GM19043 (cell line): ENCODE data around the gene DMD.
"Not testable (repeated sequence)": the region's sequence is repeated elsewhere in the genome, so short reads cannot be mapped to it uniquely, and the experiment has no call there.

Experiments
- ATAC-seq: cut with Tn5 transposase; IDR thresholded peaks from one replicate; pipeline ENCODE4 v1.9.1; 2021; ENCODE audit warnings: low read depth; ENCODE audit not compliant: unreplicated experiment

DMD gene

DNA sequence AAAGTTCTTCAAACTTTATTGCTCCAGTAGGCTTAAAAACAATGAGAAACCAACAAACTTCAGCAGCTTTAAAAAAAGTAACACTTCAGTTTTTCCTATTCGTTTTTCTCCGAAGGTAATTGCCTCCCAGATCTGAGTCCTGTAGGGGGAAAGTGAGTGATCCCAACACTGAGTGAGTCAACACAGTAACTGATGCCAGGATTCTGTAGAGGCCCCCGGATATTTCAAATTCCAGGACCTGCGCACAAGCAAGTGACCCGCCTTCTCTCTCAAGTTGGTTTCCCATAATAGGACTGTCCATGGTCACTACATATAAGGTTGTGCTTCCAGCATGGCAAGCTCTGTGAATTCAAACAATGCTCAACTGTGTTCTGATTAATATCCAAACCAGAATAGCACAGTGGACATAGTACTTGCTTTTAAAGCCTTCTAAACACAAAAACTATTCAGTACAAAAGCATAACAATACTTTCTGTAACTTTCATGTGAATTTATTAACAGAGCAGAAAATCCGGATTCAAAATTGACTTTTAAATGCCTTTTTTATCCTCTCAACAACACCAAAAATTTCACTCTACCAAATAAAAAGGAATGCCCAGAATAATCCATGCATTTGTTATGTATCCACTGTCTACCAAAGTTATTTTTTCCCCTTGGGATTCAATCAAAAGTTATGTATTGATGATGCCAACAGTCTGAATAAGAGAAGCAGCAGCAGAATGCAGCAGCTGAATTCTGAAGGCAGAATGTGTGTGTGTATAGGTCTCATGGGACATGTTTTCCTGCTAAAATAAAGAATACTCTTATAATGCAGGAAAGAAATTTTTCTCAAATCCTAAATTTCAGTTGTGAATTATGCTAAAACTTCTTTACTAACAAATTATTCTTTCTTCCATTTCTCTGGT is at the start of gene DMD:
DMD (minus strand) TSS at position 194 of the 905 bp plus-strand sequence. CDS start 237 bp downstream, outside the sequence.
- no peak for ATAC-seq

DNA sequence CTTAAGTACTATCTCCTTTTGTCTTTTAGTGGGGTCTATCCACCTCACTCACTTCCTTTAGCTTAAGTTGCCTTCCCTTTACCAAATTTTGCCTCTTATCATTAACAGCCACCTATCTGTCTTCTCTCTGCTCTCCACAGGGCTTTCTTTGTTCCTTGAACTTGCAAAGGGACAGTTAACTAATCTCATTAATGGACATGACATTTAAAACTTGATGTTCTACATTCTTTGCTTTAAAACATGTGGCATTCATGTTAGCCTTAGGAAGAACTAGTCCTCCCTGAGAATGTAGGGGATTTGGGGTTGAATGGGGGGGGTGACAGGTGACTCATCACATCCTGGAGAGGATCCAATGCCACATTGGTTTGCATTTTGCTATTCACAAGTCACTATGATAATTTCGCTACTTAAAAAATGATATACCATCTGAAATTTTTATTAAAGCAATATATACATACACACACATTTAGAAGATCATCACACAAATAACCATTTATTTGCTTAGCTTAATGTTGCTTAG is 41.0 kb upstream of the DMD start:
- ATAC-seq: no peak

DNA sequence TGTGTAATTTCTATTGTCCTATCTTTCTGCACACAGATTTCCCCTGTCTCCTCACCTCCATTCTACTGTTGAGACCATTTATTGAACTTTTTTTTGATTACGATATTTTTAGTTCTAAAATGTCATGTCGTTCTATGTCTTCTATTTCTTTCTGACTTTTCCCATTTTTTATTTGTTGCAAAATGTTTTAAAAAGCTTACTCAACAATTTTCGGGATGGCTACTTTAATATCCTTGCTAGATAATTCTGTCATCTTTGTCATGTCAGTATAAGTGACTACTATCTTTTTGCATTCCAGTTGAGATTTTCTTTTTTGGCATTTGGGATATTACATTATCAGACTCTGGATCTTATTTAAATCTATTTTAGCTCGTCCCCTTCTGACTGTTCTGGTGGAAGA is 7.5 kb upstream of the DMD start:
- ATAC-seq: no peak

DNA sequence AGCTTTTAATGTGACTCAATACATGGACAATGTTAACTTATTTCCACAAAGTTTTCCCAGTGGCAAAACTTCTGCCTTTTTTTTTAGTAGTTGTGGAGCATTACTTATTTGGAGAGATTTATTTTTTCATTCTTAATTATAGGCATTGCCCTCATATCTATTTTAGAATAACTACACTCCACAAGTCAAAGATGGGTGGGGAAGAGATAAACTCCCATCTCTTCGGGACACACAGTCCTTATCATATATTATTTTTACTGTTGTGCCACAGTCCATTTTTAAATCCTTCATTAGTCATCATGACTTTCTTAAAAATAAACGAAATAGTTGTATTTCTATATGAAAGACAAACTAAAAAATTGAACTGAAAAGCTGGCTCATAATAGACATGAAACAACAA is 1.2 kb downstream of the DMD start:
- ATAC-seq: no peak

DNA sequence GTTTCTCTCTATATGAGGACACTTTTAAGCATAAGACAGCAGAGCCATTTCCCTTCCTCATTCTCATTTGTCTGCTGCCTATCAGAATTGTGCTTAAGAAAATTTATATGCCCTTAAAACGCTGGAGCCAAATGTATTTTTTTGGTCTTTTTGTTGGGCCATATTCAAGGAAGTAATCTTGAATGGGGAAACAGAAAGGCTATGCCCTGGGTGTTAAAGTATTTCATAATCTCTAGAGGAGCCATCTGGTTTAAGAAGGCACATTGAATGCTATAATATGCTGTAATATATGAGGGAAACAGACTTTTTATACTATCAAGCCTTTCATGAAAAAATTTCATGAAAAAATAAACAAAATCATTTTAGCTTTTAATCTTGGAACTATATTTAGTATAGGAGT is 4.3 kb downstream of the DMD start:
- no peak for ATAC-seq

DNA sequence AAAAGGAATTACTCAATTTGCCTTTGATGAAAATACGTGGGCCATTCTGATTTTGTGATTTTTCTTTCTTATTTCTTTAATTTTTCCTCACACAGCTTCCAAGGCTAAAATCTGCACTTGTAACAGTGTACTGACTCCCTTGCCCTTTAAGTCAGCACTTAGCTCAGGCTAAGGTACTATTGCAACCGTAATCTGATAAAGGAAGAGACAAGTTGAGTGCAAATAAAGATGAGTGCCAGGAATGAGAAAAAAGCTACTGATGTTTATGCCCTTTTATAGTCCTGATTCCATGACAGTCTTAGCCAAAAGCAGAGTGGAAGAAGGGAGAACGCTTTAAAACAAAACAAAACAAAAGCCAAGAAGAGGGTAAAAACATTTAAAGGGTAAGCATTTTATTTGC is 6.0 kb downstream of the DMD start:
- no peak for ATAC-seq

DNA sequence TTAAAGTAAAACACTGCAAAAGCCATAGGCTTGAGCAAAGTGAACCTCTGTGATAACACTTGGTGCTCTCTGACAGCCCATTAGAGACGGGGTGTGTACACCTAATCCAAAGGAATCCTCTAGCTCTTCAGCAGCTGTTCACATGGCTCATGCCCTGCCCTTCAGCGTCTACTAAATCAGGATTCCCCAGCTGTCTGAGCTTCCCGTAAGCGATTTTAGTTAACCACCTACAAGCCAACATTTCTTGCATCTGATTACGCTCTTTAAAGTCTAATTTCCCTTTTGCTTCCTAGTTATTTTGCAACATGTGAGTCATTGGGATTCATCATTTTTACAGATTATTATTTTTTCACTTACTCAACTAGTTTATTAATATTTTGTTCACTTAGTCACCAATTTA is 6.5 kb downstream of the DMD start:
- ATAC-seq: no peak

DNA sequence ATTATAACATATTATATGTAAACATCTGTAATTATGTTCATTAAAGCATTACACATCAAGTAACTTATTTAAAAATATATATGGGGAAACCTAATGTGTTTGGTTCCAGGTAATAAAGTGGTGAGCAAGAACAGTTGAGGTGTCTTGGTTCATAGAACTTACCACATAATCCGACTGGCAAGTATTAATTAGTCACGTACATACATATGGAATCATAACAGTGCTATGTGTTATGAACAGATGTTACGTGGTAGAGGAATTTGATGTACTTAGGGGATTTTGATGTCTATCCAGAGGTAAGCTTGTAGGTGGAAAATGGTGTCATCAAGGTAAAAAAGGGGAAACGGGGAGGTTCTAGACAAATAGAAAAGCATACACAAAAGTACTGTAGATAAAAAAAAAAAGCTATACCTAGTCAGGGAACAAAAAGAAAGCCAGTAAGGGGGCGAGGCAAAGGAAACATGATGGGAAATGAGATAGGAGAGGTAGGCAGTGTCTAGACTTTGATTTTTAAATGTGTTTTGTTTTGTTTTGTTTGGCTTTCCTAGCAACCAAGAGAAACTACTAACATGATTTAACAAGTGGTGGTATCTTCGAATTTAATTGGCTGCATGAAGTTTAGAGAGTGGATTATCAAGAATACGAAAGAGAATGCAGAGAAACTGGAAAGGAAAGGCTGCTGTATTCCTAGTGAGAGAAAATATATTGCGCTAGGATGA is 12.6 kb downstream of the DMD start:
- no peak for ATAC-seq

DNA sequence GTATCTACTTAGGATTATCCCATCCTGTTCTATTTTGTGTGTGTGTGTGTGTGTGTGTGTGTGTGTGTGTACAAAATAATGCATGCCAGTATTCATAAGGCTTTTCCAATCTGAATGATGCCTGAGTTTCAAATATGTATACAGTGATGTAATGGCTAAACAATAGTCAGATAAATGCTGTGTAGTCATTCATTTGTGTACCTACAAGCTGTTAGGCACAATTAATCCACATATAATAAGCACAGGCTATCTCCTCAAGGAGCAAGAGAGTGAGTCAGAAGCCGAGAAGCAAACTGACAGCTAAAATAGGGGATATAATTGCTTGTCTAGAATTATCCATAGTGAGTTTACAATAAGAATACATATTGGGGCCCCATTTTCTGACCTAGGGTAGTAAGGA is 15.7 kb downstream of the DMD start:
- no peak for ATAC-seq

DNA sequence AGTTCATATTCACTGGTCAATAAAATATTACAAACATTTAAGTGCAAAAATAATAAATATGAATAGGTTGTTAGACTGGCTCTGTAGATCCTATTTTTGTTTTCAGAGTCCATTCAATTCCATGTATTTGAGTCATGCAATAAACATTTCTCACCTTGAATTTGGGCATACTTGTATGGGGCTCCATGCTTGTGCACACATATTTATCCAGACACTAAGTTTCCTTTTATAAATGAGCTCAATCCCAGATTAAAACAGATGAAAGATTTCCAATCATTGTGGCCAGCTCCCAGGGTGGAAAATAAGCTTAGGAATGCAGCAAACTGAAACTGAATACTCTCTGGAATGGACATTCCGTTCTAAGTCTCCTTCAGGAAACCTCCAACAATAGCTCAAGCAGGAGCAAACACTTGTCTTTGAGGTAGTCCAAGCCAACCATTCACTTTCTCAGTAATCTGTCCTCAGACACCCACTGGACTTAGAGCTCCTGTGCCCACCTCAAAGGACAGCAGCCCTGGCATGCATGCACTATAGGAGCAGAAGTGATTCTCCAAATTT is 16.4 kb downstream of the DMD start:
- no peak for ATAC-seq

DNA sequence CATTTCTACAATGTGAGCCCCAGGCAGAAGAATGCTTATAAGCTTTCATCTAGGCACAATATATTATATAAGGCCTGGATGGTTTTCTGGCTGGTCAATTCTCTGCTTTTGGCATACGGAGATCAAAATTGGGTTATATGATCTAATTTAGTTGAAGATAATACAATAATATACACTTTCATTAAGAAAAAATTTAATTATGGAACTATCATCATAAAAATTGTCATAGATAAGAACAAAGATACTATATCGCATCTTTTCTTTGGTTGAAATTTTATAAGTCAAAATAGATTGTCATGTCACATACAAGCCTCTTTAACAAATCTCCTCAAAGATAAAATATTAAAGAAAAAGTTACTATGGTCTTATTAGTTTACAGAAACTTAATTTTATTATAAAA is 17.1 kb downstream of the DMD start:
- no peak for ATAC-seq

DNA sequence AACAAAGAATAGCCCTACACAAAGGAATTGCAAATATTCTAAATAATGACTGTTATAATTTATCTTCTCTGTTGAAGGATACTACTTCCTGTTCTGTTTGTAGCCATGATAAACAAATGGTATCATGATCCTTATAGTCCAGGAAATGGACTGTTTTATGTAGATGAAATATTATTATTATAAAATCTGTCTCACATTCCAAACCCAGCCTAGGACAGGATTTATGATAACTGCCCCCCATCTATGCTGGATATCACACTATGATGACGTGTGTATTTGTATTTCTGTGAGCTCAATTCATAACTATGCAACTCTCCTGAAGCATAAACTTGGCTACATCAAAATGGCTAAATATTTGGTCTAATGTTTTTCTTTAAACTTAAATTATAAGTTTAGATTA is 21.3 kb downstream of the DMD start:
- ATAC-seq: no peak

DNA sequence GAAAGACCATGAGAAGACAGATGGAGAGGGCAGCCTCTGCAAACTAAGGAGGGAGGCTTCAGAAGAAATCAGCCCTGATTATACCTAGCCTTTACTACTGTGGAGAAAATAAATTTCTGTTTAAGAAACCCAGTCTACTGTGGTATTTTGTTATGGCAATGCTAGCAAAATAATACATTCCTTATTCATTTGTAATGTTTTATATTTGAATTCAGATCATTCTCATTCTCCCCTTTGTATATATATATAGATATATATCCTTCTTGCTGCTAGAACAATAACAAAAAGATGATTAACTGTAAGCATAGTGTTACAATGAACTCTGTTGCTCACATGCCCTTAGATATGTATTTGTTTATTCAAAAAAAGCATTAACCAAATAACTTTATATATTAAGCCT is 22.5 kb downstream of the DMD start:
- no peak for ATAC-seq

DNA sequence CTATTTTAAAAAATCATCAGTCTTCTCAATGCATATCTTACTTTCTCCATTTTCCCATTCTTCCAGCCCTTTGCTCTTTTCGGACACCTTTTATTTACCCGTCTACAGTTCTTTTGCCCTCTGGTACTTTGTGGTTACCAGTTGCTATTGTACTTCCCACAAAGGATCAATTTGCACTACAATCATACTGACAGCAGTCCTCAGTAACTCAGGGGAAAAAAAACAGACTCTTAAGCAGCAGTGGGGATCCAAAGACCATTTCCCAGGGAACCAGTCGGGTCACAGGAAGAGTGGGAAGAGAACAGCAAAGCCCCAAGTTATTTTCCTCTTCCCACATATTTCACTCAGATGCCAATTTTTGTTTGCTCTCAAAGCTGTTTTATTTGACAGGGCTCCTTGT is 23.1 kb downstream of the DMD start:
- ATAC-seq: no peak

DNA sequence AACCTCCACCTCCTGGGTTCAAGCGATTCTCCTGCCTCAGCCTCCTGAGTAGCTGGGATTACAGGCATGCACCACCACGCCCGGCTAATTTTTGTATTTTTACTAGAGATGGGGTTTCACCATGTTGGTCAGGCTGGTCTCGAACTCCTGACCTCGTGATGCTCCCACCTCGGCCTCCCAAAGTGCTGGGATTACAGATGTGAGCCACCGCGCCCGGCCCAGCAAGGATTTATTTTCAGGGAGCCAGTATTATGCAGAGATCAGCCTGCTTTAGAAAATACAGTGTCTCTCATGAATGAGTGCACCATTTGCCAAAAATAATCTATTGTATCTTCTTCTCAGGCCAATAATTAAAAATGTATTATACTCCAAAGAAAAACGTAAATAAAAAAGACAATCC is 26.5 kb downstream of the DMD start:
- ATAC-seq: not testable (repeated sequence)

DNA sequence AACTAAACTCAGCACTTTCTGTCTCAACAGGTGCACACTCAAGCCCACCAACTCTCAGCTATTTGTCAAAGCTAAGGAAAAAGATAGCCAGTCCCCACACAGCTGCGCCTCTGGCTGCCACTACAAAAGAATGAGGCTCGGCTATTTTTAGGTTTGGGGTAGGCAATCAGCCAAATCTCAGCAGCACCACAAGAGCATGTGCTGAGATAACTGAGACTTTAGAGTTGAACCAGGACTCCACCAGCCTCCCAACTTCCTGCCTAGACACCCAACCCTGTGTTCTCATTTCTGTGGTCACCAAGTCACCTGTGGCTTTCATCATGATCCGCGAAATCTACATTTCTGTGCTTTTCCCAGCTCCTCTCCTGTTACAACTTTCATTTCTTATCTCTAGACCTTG is 28.0 kb downstream of the DMD start:
- ATAC-seq: no peak

DNA sequence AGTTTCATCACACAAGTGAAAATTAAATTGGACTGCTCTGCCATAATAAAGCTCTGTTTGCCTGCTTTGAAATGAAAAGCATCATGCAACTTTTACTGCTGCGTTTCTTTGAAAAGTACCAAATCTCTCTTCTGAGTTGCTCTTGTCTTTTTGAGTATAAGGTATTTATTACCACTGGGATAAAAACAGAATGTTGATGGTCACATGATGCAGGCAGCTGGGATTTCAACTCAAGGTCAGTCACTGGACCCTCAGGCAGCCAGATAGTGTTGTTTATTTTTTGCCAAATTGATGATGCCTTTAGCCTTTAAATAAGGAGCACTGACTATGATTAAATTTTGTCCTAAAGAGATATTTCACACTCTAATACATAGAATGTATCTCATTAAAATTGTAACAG is 32.7 kb downstream of the DMD start:
- ATAC-seq: no peak

DNA sequence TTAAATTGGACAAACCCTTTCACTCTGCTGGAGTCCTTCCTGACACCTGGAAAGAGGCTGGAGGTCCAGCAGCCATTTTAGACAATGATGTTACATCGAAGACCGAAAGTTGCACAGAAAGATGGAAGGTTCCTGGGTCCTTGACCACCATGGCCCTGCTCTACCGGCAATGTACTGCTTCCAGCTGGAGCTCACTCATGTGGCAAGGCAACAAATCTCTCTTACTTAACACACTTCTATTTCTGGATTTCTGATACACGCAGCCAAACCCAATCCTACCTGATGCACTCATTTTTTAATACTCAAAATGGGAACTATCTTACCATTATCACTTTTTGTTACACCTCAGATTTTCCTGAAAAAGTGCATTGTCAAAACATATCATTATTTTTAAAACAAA is 33.1 kb downstream of the DMD start:
- no peak for ATAC-seq

DNA sequence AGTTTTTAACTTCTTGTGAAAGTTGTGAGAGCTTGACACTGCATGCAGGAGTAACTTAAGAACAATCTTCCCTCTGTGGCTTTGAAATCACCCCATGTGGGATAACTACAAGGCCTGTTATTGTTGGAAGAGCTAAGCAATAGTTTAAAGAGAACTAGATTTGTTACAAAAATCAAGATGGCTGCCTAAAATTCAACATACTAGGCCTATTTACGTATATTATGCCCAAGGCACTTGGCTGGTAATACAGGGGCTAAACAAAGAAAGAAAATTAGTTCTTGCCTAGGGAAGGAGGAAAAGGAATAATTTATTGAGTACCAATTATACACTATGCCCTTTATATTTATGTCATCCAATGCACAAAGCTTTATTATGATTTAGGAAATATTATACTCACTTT is 36.1 kb downstream of the DMD start:
- no peak for ATAC-seq

DNA sequence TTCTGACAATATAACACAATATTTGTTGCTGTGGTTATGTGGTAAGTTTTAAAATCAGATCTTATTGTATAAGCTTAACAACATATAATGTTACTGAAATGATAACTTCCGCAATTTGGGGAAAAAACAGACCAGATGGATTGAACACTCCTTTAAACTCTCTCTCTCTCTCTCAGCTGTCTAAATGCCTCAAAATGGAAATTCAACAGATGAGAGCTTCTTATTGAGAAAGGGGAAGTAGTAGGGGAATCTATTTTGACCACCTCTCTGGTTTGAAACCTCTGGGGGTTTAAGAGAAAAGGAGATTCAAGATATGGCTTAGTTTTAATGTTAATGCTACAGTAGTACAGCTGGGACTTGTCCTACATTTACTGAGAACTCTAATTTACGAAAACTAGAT is 40.3 kb downstream of the DMD start:
- no peak for ATAC-seq

DNA sequence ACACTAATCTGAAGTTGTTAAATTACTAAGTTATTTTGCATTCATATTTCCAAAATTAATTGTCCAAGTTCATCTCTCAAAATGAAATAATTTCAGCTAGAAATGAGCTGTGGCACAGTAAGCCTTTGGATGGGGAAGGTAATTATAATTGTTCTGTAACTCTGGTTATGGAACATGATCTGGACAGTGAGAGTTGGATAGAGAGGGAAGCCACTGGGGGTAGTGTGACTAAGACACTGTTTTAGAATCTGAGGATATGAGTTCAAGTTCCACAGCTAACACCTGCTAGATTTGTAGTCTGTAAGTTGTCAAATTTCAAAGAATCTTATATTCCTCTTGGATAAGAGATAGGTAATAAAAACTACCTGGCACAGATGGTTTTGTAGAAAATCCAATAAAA is 49.5 kb downstream of the DMD start:
- no peak for ATAC-seq
